ENCODE measurements around the gene TMEM52.

DNA sequence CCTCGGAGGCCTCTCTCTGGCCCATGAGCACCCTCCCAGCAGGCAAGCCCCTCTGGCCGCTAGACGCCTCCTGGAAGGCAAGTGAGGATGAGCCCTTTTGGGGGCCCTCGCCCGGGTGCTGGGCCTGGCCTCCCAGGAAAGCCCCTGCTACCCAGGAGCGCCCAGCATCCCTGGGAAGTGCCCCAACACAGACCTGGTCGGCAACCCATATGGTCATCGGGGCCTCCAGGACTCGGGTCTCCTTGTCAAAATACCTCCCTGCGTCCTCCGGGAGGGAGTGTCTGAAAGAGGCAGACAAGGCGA, 21.0 kb upstream of the TMEM52 start:
- TF ChIP-seq, protein P1, sequence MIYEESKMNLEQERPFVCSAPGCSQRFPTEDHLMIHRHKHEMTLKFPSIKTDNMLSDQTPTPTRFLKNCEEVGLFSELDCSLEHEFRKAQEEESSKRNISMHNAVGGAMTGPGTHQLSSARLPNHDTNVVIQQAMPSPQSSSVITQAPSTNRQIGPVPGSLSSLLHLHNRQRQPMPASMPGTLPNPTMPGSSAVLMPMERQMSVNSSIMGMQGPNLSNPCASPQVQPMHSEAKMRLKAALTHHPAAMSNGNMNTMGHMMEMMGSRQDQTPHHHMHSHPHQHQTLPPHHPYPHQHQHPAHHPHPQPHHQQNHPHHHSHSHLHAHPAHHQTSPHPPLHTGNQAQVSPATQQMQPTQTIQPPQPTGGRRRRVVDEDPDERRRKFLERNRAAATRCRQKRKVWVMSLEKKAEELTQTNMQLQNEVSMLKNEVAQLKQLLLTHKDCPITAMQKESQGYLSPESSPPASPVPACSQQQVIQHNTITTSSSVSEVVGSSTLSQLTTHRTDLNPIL (CRISPR knock-in tag; IDR thresholded peaks at IDR 0.05; ENCODE audit: low read depth), result no peak
- TF ChIP-seq ZNF70 (CRISPR knock-in tag; IDR thresholded peaks at IDR 0.05), result no peak
- no peak for TF ChIP-seq ARNTL (CRISPR knock-in tag; IDR thresholded peaks at IDR 0.05; ENCODE audit: borderline replicate concordance, low read depth)
- TF ChIP-seq PATZ1 (CRISPR knock-in tag; IDR thresholded peaks at IDR 0.05; ENCODE audit: borderline replicate concordance), result no peak
- no peak for TF ChIP-seq ZNF8 (CRISPR knock-in tag; IDR thresholded peaks at IDR 0.05)
- TF ChIP-seq ZFP3 (CRISPR knock-in tag; IDR thresholded peaks at IDR 0.05), result no peak
- no peak for TF ChIP-seq PPARA (CRISPR knock-in tag; IDR thresholded peaks at IDR 0.05; ENCODE audit: borderline replicate concordance)
- TF ChIP-seq ZNF565 (CRISPR knock-in tag; conservative IDR thresholded peaks at IDR 0.05; ENCODE audit: low read depth), result no peak
- TF ChIP-seq ZFP30 (CRISPR knock-in tag; IDR thresholded peaks at IDR 0.05), result no peak
- TF ChIP-seq BACH2 (CRISPR knock-in tag; IDR thresholded peaks at IDR 0.05; ENCODE audit: borderline replicate concordance), result no peak
- TF ChIP-seq, protein P2, sequence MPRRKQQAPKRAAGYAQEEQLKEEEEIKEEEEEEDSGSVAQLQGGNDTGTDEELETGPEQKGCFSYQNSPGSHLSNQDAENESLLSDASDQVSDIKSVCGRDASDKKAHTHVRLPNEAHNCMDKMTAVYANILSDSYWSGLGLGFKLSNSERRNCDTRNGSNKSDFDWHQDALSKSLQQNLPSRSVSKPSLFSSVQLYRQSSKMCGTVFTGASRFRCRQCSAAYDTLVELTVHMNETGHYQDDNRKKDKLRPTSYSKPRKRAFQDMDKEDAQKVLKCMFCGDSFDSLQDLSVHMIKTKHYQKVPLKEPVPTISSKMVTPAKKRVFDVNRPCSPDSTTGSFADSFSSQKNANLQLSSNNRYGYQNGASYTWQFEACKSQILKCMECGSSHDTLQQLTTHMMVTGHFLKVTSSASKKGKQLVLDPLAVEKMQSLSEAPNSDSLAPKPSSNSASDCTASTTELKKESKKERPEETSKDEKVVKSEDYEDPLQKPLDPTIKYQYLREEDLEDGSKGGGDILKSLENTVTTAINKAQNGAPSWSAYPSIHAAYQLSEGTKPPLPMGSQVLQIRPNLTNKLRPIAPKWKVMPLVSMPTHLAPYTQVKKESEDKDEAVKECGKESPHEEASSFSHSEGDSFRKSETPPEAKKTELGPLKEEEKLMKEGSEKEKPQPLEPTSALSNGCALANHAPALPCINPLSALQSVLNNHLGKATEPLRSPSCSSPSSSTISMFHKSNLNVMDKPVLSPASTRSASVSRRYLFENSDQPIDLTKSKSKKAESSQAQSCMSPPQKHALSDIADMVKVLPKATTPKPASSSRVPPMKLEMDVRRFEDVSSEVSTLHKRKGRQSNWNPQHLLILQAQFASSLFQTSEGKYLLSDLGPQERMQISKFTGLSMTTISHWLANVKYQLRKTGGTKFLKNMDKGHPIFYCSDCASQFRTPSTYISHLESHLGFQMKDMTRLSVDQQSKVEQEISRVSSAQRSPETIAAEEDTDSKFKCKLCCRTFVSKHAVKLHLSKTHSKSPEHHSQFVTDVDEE (CRISPR knock-in tag; IDR thresholded peaks at IDR 0.05), result no peak
- TF ChIP-seq, protein P3, sequence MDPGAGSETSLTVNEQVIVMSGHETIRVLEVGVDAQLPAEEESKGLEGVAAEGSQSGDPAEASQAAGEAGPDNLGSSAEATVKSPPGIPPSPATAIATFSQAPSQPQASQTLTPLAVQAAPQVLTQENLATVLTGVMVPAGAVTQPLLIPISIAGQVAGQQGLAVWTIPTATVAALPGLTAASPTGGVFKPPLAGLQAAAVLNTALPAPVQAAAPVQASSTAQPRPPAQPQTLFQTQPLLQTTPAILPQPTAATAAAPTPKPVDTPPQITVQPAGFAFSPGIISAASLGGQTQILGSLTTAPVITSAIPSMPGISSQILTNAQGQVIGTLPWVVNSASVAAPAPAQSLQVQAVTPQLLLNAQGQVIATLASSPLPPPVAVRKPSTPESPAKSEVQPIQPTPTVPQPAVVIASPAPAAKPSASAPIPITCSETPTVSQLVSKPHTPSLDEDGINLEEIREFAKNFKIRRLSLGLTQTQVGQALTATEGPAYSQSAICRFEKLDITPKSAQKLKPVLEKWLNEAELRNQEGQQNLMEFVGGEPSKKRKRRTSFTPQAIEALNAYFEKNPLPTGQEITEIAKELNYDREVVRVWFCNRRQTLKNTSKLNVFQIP (CRISPR knock-in tag; IDR thresholded peaks at IDR 0.05; ENCODE audit: borderline replicate concordance, low read depth), result no peak
- no peak for TF ChIP-seq ESRRG (CRISPR knock-in tag; IDR thresholded peaks at IDR 0.05)
- TF ChIP-seq RARB (CRISPR knock-in tag; IDR thresholded peaks at IDR 0.05), result no peak

Measured in SK-N-SH treated with all-trans-retinoic acid at 6 μM for 48 hours (cell line).